Measurements from ENCODE around the gene PGLYRP4. TPM values are rescaled to one million over a fixed set of nuclear protein-coding genes. Genes with fewer than 3 reads are reported as not detected.
A peak's percentile ranks its signal among the peaks of the same experiment; 100 is the strongest.
"Not testable (repeated sequence)": the region's sequence is repeated elsewhere in the genome, so short reads cannot be mapped to it uniquely, and the experiment has no call there.

Gene PGLYRP4
- total RNA-seq, 2 donors from 2014 or later = not detected

GRCh38 chr1:153349363-153350320 is 1.0 kb upstream of the PGLYRP4 start:
- H3K36me3 Mint-ChIP-seq (ENCODE audit: low read depth) = no peaks in the 10 kb centered on the region
- DNase-seq = peak; percentile 39
- Histone ChIP-seq H3K4me3 (ENCODE audit: low read length) (no peak overlapping the region), H3K27me3 (ENCODE audit: control insufficient read depth, insufficient read depth, low read length, poor library complexity, severe bottlenecking) (no peaks in the 10 kb centered on the region), H3K36me3 (ENCODE audit: control insufficient read depth, insufficient read depth, low read length) (no peaks in the 10 kb centered on the region), H3K27ac (ENCODE audit: low read depth, low read length) (no peak overlapping the region), H3K9me3 (ENCODE audit: control insufficient read depth, low read length) (no peaks in the 10 kb centered on the region), H3K4me1 (ENCODE audit: control insufficient read depth, insufficient read depth, low read length) (peaks cover 2% of the 10 kb centered on the region), H3K9ac (ENCODE audit: extremely low read depth, low read length, poor library complexity, severe bottlenecking) (no peak overlapping the region)
- TF ChIP-seq, protein P1, sequence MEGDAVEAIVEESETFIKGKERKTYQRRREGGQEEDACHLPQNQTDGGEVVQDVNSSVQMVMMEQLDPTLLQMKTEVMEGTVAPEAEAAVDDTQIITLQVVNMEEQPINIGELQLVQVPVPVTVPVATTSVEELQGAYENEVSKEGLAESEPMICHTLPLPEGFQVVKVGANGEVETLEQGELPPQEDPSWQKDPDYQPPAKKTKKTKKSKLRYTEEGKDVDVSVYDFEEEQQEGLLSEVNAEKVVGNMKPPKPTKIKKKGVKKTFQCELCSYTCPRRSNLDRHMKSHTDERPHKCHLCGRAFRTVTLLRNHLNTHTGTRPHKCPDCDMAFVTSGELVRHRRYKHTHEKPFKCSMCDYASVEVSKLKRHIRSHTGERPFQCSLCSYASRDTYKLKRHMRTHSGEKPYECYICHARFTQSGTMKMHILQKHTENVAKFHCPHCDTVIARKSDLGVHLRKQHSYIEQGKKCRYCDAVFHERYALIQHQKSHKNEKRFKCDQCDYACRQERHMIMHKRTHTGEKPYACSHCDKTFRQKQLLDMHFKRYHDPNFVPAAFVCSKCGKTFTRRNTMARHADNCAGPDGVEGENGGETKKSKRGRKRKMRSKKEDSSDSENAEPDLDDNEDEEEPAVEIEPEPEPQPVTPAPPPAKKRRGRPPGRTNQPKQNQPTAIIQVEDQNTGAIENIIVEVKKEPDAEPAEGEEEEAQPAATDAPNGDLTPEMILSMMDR (conservative IDR thresholded peaks at IDR 0.05) = no peak
- H3K4me3 Mint-ChIP-seq = no peak overlapping the region
- H3K4me1 Mint-ChIP-seq = peaks cover 16% of the 10 kb centered on the region
- no peaks in the 10 kb centered on the region for H3K9me3 Mint-ChIP-seq
- H3K27me3 Mint-ChIP-seq (ENCODE audit: insufficient read depth) = peaks cover 20% of the 10 kb centered on the region
- WGBS, 2 experiments (ENCODE audit: insufficient coverage in 1 of 2, insufficient read length in 1 of 2) = 72 to 77% methylated on average over 11 to 17 of the region's 17 CpGs
- no peak overlapping the region for H3K27ac Mint-ChIP-seq

- no peaks in the 10 kb centered on the region for H3K36me3 Mint-ChIP-seq (ENCODE audit: low read depth)
- no peak for DNase-seq
- H3K27ac Mint-ChIP-seq = no peak overlapping the region
- no peak overlapping the region for H3K4me3 Mint-ChIP-seq
- Histone ChIP-seq H3K4me1 (ENCODE audit: control insufficient read depth, insufficient read depth, low read length) (peaks cover 6% of the 10 kb centered on the region), H3K27me3 (ENCODE audit: control insufficient read depth, insufficient read depth, low read length, poor library complexity, severe bottlenecking) (no peaks in the 10 kb centered on the region), H3K9me3 (ENCODE audit: control insufficient read depth, low read length) (no peaks in the 10 kb centered on the region), H3K36me3 (ENCODE audit: control insufficient read depth, insufficient read depth, low read length) (no peaks in the 10 kb centered on the region), H3K9ac (ENCODE audit: extremely low read depth, low read length, poor library complexity, severe bottlenecking) (no peak overlapping the region), H3K4me3 (ENCODE audit: low read length) (no peak overlapping the region), H3K27ac (ENCODE audit: low read depth, low read length) (no peak overlapping the region)
- peaks cover 20% of the 10 kb centered on the region for H3K27me3 Mint-ChIP-seq (ENCODE audit: insufficient read depth)
- 77% methylated on average over 7 of the region's 7 CpGs for WGBS, 2 experiments (ENCODE audit: insufficient coverage in 1 of 2, insufficient read length in 1 of 2)
- TF ChIP-seq, protein P1 (conservative IDR thresholded peaks at IDR 0.05) = no peak
- H3K4me1 Mint-ChIP-seq = peaks cover 33% of the 10 kb centered on the region
- no peaks in the 10 kb centered on the region for H3K9me3 Mint-ChIP-seq
Measured at GRCh38 chr1:153347856-153348255, 785 bp downstream of the PGLYRP4 start.

GRCh38 chr1:153347049-153347448 is 1.6 kb downstream of the PGLYRP4 start:
- H3K27me3 Mint-ChIP-seq (ENCODE audit: insufficient read depth) = peaks cover 20% of the 10 kb centered on the region

More at GRCh38 chr1:153347049-153347448, 1.6 kb downstream of the PGLYRP4 start:
- peaks cover 41% of the 10 kb centered on the region for H3K4me1 Mint-ChIP-seq
- H3K9me3 Mint-ChIP-seq; H3K36me3 Mint-ChIP-seq (ENCODE audit: low read depth); H3K27ac ChIP-seq (ENCODE audit: low read depth, low read length); H3K27ac Mint-ChIP-seq; H3K4me1 ChIP-seq (ENCODE audit: control insufficient read depth, insufficient read depth, low read length); H3K27me3 ChIP-seq (ENCODE audit: control insufficient read depth, insufficient read depth, low read length, poor library complexity, severe bottlenecking); H3K9me3 ChIP-seq (ENCODE audit: control insufficient read depth, low read length); H3K4me3 Mint-ChIP-seq; H3K36me3 ChIP-seq (ENCODE audit: control insufficient read depth, insufficient read depth, low read length); H3K4me3 ChIP-seq (ENCODE audit: low read length); H3K9ac ChIP-seq (ENCODE audit: extremely low read depth, low read length, poor library complexity, severe bottlenecking): not testable (repeated sequence)
- peak; percentile 24 for DNase-seq
- whole genome bisulfite sequencing, 2 experiments (ENCODE audit: insufficient coverage in 1 of 2, insufficient read length in 1 of 2) = 83 to 92% methylated on average over 7 to 14 of the region's 14 CpGs

All from endodermal cell (in vitro differentiated cells).